ENCODE results near the gene CARD9. TPM values are rescaled to one million over a fixed set of nuclear protein-coding genes. Genes with fewer than 3 reads are reported as not detected.

Gene CARD9
- polyA plus RNA-seq, 3 donors: 1.9 to 2.8 (median 2.1) TPM

GRCh38 chr9:136335296-136336155, 37.9 kb downstream of the CARD9 start:
- DNase-seq: no peak

- DNase-seq: no peak
Observed at GRCh38 chr9:136334541-136334940, 38.9 kb downstream of the CARD9 start.

- DNase-seq: no peak
Observed at GRCh38 chr9:136333486-136333885, 40.0 kb downstream of the CARD9 start.

GRCh38 chr9:136333045-136333444, 40.4 kb downstream of the CARD9 start:
- no peak for DNase-seq

GRCh38 chr9:136332482-136332983, 40.9 kb downstream of the CARD9 start:
- no peak for DNase-seq

GRCh38 chr9:136331556-136332481, 41.6 kb downstream of the CARD9 start:
- no peak for DNase-seq

- DNase-seq: no peak
Observed at GRCh38 chr9:136331030-136331429, 42.4 kb downstream of the CARD9 start.

- no peak for DNase-seq
Observed at GRCh38 chr9:136330406-136330990, 43.0 kb downstream of the CARD9 start.

GRCh38 chr9:136329636-136330405, 43.6 kb downstream of the CARD9 start:
- DNase-seq: no peak

- no peak for DNase-seq
Observed at GRCh38 chr9:136329211-136329627, 44.2 kb downstream of the CARD9 start.

GRCh38 chr9:136328622-136329041, 44.8 kb downstream of the CARD9 start:
- DNase-seq: no peak

GRCh38 chr9:136328011-136328621, 45.4 kb downstream of the CARD9 start:
- DNase-seq: no peak

GRCh38 chr9:136327304-136327974, 46.0 kb downstream of the CARD9 start, which contains the start of gene GPSM1:
TSS of gene GPSM1 (plus strand) at chr9:136327539. CDS start at chr9:136327696, 157 bp downstream.
- DNase-seq: no peak

GRCh38 chr9:136326761-136327303, 46.6 kb downstream of the CARD9 start:
- DNase-seq: no peak

- DNase-seq: no peak
Observed at GRCh38 chr9:136326061-136326760, 47.3 kb downstream of the CARD9 start.

GRCh38 chr9:136325358-136325757, 48.1 kb downstream of the CARD9 start:
- no peak for DNase-seq

GRCh38 chr9:136324501-136325300, 48.8 kb downstream of the CARD9 start:
- no peak for DNase-seq

- DNase-seq: no peak
Observed at GRCh38 chr9:136323371-136323789, 50.1 kb downstream of the CARD9 start.

Measured in renal pelvis (tissue), 4 donors.